Ovary (tissue), 9 donors: ENCODE measurements around the gene ZNF132. TPM values are rescaled to one million over a fixed set of nuclear protein-coding genes. Genes with fewer than 3 reads are reported as not detected.
A peak's percentile ranks its signal among the peaks of the same experiment; 100 is the strongest.

ENCODE experiments used
- DNase-seq, 5 donors: peaks; one replicate each; pipeline ENCODE4 v3.0.0-alpha.2; 2019 to 2020
- H3K27ac ChIP-seq, 2 donors: fragments of 200-600 bp; one replicate each; pipeline versions ENCODE4 v1.5.1 to v1.8.0; 2019 to 2022
- H3K27me3 ChIP-seq: fragments of 200-600 bp; one replicate; pipeline ENCODE4 v1.8.0; 2022
- H3K36me3 ChIP-seq: fragments of 200-600 bp; sonication (generic); one replicate; pipeline ENCODE4 v1.5.1; 2019
- H3K4me1 ChIP-seq: one replicate; pipeline ENCODE4 v1.8.1; 2013; ENCODE audit warnings: mild to moderate bottlenecking, moderate library complexity; ENCODE audit not compliant: insufficient read depth
- H3K4me3 ChIP-seq: fragments of 200-600 bp; sonication (generic); one replicate; pipeline ENCODE4 v1.5.1; 2017
- H3K9me3 ChIP-seq, 2 donors: fragments of 200-600 bp in 1 of 2; sonication (generic) in 1 of 2; one replicate each; pipeline versions ENCODE4 v1.5.1 to v1.8.1; 2013 to 2019; ENCODE audit warnings: mild to moderate bottlenecking in 1 of 2, moderate library complexity in 1 of 2
- CTCF ChIP-seq, 3 donors: fragments of 450-650 bp in 2 of 3; fragments of 200-600 bp in 1 of 3; IDR thresholded peaks; one replicate each; pipeline versions ENCODE4 v1.5.1 to v1.8.0; 2016 to 2022; ENCODE audit warnings: antibody characterized with exemption in 3 of 3, mild to moderate bottlenecking in 1 of 3
- EP300 ChIP-seq: sonication (generic); formaldehyde crosslinking; IDR thresholded peaks from one replicate; pipeline ENCODE4 v1.6.1; 2017; ENCODE audit warnings: antibody characterized with exemption
- POLR2A ChIP-seq: fragments of 450-650 bp; IDR thresholded peaks from one replicate; pipeline ENCODE4 v1.6.1; 2017; ENCODE audit warnings: antibody characterized with exemption, mild to moderate bottlenecking, moderate library complexity
- WGBS, 3 donors: extraction: QIAGEN DNeasy Blood & Tissue Kit in 1 of 3; methylation state at CpG; one replicate each; pipeline versions ENCODE4 v1.1.5 to v1.1.7; 2013 to 2017; 5-methylcytosine and 5-hydroxymethylcytosine counted together
- intact Hi-C, 4 donors: fragments of 100-400 bp; cut with DNase I; formaldehyde crosslinking; loops; one replicate each; pipeline versions ENCODE4 v1.11.0 to v1.15.1; 2022 to 2023
- polyA plus RNA-seq, 2 donors: library from polyadenylated mRNA; stranded (reverse); fragments of 200-250 nt in 1 of 2; fragments of 350-450 nt in 1 of 2; fragmentation: Illumina TruSeq in 1 of 2; extraction: RNeasy Lipid Tissue Mini Kit (QIAGEN cat#74804) in 1 of 2; gene quantifications; one replicate each; pipeline ENCODE4 v1.2.3, GENCODE V29; 2013 to 2014
- total RNA-seq, 7 donors: library from RNA; depleted of rRNA in 2 of 7; stranded (reverse); fragments of >200 nt in 2 of 7; fragmentation: NEBNext Ultra II Directional in 3 of 7; extraction: Animal tissue kit (Norgen Biotek cat#: 25700) in 3 of 7; gene quantifications; one replicate each; pipeline versions ENCODE4 v1.1.0 to v1.2.4, GENCODE V29; 2016 to 2023
- donor health status: DM: no; HTN: no; CAD: no; lungs with moderate emphysema.
- donor health status: DM: no; HTN: no; CAD: no.
- donor health status: Bipolar disorder and iron deficiency.
- donor health status: DM: yes; HTN: yes; CAD: no.
- donor health status: DM: no; HTN: no; CAD: no.
- donor health status: DM: yes; HTN: yes; CAD: no.

ZNF132 gene
- total and polyA plus RNA-seq, 9 donors: 3.3 to 12.5 (median 8.2) TPM

- 87 to 89% (median 88%) methylated on average over 26 of the region's 26 CpGs for WGBS, 3 donors
- intact Hi-C loops: no loop called here
- TF ChIP-seq CTCF (IDR thresholded peaks at IDR 0.05) (no peak), EP300 (no peak), POLR2A (no peak)
Observed at GRCh38 chr19:58392945-58393724, 46.8 kb downstream of the ZNF132 start.

GRCh38 chr19:58388175-58388526 is 51.8 kb downstream of the ZNF132 start:
- TF ChIP-seq POLR2A (no peak), EP300 (no peak)
- Histone ChIP-seq H3K9me3 (no peaks in the 10 kb centered on the region), H3K4me3 (peak overlapping the region; percentile 82), H3K36me3 (no peaks in the 10 kb centered on the region), H3K27ac (no peak overlapping the region), H3K4me1 (peaks cover 20% of the 10 kb centered on the region), H3K27me3 (no peaks in the 10 kb centered on the region)
- intact Hi-C loops: no loop called here
- DNase-seq: no peak
- 77 to 81% (median 80%) methylated on average over 3 of the region's 3 CpGs for WGBS, 3 donors

More at GRCh38 chr19:58392945-58393724, 46.8 kb downstream of the ZNF132 start:
- Histone ChIP-seq H3K27ac (no peak overlapping the region), H3K4me1 (peaks cover 8% of the 10 kb centered on the region), H3K36me3 (no peaks in the 10 kb centered on the region), H3K4me3 (no peak overlapping the region), H3K27me3 (peaks cover 5% of the 10 kb centered on the region), H3K9me3 (no peaks in the 10 kb centered on the region)
- DNase-seq: no peak

- DNase-seq: no peak
- Histone ChIP-seq H3K4me3 (peak overlapping the region; percentile 82), H3K36me3 (no peaks in the 10 kb centered on the region), H3K27me3 (no peaks in the 10 kb centered on the region), H3K27ac (peak overlapping the region in 1 of 2 donors; percentile 92), H3K9me3 (no peaks in the 10 kb centered on the region), H3K4me1 (peaks cover 20% of the 10 kb centered on the region)
- intact Hi-C loops: no loop called here
- TF ChIP-seq CTCF (IDR thresholded peaks at IDR 0.05) (no peak), POLR2A (no peak), EP300 (no peak)
- WGBS, 3 donors: 7 to 8% (median 8%) methylated on average over 39 of the region's 39 CpGs
Observed at GRCh38 chr19:58387338-58388174, 52.4 kb downstream of the ZNF132 start.

- Histone ChIP-seq H3K4me3 (peak within 1 kb of the TSS; percentile 82), H3K4me1 (peaks cover 22% of the 10 kb centered on the region), H3K27me3 (no peaks in the 10 kb centered on the region), H3K27ac (peak within 1 kb of the TSS; percentile 84 to 92), H3K36me3 (no peaks in the 10 kb centered on the region), H3K9me3 (no peaks in the 10 kb centered on the region)
- peak; percentile 94 to 96 (median 95) for DNase-seq
- TF ChIP-seq CTCF (IDR thresholded peaks at IDR 0.05): no peak
- TF ChIP-seq POLR2A: peak; percentile 82
- 0 to 1% (median 1%) methylated on average over 58 to 64 of the region's 64 CpGs for WGBS, 3 donors
- intact Hi-C loops: no loop called here
Observed at GRCh38 chr19:58386576-58387337, 53.2 kb downstream of the ZNF132 start, which contains the start of gene RPS5. Gene RPS5, plus strand, starts transcription at chr19:58387269. Its CDS starts 869 bp downstream, at chr19:58388138.
